SH-SY5Y (cell line): ENCODE measurements around the gene MDFIC.

Source experiments
- GATA2 ChIP-seq: IDR thresholded peaks from 2 replicates; pipeline ENCODE4 v1.6.1; 2011; ENCODE audit warnings: mild to moderate bottlenecking, low read depth, low read length
- GATA3 ChIP-seq: IDR thresholded peaks from 2 replicates; pipeline ENCODE4 v1.6.1; 2011; ENCODE audit warnings: low read depth, mild to moderate bottlenecking, low read length, moderate library complexity

DNA sequence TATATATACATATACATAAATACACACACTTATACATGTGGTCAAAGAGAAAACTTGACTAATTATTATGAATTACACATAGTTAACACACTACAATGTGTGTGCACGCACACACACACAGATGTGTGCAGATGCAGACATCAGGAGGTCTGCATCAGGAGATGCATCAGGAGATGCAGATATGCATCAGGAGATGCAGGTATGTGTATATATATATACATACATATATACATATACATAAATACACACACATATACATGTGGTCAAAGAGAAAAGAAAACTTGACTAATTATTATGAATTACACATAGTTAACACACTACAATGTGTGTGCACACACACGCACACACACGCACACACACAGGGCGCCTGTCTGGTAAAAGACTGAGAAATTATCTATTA, 31.3 kb upstream of the MDFIC start:
- no peak for TF ChIP-seq GATA3
- TF ChIP-seq GATA2, result no peak
